HG03025 (cell line): ENCODE measurements around the gene IL22RA1.

ENCODE experiments used
- ATAC-seq: cut with Tn5 transposase; IDR thresholded peaks from one replicate; pipeline ENCODE4 v1.9.1; 2021; ENCODE audit warnings: mild to moderate bottlenecking, moderate library complexity; ENCODE audit not compliant: unreplicated experiment, low FRiP score

IL22RA1 gene

DNA sequence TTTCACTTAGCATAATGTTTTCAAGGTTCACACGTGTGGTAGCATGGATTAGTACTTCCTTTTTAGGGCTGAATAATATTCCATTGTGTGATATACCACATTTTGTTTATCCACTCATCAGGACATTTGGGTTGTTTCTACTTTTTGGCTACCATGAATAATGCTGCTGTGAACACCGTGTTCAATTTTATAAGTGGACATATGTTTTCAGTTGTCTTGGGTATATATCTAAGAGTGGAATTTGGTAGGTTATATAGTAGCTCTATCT lies 3.8 kb downstream of the IL22RA1 start:
- no peak for ATAC-seq

DNA sequence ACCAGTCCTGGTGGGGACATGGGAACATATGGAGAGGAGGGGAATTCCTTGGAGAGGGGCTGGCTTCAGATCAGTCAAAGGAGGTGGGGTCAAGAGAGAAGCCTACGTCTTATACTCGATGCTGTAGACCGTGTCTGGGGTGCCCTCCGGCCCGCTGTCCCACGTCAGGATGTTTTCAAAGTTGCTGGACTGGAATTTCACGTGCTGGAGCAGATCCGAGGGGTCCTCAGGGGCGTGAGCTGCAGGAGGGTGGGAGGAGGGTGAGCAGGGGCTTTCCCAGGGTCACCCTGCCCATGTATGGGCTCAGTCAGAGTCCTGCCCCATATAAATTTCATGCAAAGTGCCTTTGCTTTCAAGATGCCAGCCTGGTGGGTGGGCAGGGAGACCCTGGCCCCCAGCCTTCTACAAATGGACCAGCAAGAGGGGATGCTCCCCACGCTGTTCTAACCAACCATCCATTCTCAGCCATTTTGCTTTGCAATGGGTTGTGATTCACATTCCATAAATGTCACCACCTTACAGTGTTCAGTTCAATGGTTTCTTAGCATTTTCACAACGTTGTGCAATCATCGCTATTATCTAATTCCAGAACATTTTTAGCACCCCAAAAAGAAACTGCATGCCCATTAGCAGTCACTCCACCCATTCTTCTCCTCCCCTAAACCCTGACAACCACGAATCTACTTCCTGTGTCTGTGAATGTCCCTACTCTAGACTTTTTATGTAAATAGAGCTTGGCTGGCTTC lies 4.3 kb downstream of the IL22RA1 start:
- ATAC-seq, result no peak

GRCh38 chr1:24136956-24137539 lies 5.9 kb downstream of the IL22RA1 start:
- no peak for ATAC-seq

- no peak for ATAC-seq
Measured at GRCh38 chr1:24134376-24134775, 8.6 kb downstream of the IL22RA1 start.

GRCh38 chr1:24133819-24134218 lies 9.1 kb downstream of the IL22RA1 start:
- ATAC-seq, result no peak

- ATAC-seq, result no peak
Measured at GRCh38 chr1:24130385-24130784, 12.6 kb downstream of the IL22RA1 start.

- ATAC-seq, result no peak
Measured at GRCh38 chr1:24127801-24128363, 15.1 kb downstream of the IL22RA1 start.

GRCh38 chr1:24127134-24127800 lies 15.7 kb downstream of the IL22RA1 start:
- ATAC-seq, result no peak

DNA sequence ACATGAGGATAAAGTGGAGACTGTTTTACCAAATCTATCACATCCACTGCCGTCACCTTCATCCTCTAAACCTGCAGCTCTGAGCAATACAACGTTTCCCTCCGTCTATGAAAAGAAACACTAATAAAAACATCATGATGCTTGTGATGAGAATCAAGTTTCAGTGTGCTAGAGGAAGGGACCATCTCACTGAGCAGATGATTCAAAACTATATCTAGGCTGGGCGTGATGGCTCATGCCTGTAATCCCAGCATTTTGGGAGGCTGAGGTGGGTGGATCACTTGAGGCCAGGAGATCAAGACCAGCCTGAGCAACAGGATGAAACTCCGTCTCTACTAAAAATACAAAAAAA lies 16.3 kb downstream of the IL22RA1 start:
- ATAC-seq, result no peak

DNA sequence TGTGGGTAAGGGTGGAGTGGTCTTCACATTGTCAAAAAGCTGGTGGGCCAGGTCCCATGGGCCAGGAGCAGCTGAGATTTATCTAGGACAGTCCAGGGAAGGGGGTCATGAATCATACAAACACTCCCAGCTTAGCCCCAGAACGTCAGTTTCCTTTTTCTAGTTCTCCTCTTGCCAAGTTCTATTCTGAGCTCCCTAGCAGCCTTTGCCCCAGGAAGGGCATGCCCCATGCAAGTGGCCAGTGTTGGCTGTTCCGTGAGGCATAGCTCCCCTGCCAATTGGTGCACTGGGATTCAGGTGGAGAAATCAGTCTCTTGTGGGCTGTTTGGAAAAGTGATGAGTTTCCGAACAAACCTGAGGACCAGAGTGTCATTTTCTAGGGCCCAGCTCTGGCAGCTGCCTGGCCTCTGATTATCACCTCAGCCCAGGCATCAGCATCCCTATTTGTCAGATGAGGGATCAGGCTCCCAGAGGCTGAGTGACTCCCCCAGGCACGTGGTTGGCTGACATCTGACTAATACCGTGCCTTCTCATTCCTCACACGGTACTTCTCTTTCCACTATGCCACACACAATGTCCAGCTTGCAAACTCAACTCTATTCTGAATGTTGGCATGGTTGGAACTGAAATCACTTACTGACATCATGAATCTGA lies 16.8 kb downstream of the IL22RA1 start:
- ATAC-seq, result no peak

DNA sequence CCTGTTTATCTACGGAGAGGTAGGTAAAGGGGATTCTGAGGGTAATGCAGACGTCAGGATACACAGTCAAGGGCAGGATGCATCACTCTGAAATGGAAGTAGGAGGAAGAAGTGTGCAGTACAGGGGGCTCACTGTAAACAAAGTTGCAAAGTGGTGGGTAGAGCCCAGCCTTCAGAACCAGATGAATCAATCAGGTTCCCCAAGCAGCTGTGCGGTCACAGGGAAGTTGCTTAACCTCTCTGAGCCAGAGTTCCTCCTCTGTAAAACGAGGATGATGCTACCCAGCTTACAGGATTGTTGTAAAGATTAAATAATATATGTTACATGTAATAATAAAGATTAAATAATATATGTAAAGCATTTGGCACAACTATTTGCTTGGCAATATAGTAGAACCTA lies 17.5 kb downstream of the IL22RA1 start:
- no peak for ATAC-seq

GRCh38 chr1:24124980-24125379 lies 18.0 kb downstream of the IL22RA1 start:
- no peak for ATAC-seq

DNA sequence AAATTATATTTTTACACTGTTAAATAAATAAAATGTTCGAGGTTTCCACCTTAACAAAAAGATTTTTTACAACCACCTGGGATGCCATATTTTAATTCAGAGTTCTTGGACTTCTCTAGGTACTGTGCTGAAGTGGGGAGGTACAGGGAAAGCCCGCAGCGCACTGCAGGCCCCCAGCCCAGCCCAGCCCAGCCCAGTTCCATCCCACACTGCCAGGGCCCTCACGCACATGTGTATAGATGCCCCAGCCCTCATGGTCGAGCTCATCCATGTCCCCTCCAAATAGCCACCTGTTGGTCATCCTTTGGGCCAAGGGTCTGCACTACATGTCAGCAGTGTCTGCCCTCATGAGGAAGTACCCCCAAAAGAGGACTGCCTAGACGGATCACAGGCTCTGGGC lies 19.3 kb downstream of the IL22RA1 start:
- ATAC-seq, result no peak

GRCh38 chr1:24122776-24123175 lies 20.2 kb downstream of the IL22RA1 start:
- no peak for ATAC-seq

- ATAC-seq, result no peak
Measured at GRCh38 chr1:24121406-24121805, 21.5 kb downstream of the IL22RA1 start.

DNA sequence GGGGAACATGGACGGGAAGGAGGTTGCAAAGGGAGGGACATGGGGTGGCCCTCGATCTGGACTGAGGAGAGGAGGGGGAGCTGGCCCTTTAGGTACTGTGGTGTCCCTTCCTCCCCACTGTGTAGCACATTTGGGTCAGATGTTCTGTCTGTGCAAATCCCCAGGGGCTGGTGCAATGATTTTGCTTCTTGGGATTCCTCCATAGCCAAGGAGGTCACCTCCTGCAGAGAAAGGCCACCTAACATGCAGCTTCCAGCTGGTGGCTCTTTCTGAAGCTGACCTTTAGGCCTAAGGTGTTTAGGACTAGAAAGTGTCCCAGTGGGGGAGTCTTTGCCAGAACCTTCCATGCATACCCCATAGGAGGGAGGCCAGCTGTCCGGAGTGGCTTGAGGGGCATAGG lies 22.0 kb downstream of the IL22RA1 start:
- ATAC-seq, result no peak

- ATAC-seq, result no peak
Measured at GRCh38 chr1:24119859-24120756, 22.8 kb downstream of the IL22RA1 start.

DNA sequence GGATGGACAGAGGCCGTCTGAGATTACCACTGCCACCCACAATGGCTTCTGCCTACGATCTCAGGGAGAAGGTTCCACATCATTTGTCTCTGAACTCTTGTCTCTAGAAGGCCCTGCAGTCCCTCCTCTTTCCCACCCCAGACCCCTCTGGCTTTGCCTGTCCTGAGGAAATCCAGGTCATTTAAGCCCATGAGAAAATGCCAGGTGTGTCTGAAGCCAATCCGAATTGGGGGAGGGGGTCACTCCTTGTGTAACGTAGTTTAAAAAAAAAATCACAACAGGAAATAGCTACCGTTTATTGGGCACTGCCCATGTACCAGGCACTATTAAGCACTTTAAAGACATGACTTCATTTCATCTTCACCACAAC lies 23.5 kb downstream of the IL22RA1 start:
- no peak for ATAC-seq

GRCh38 chr1:24118410-24119242 lies 24.3 kb downstream of the IL22RA1 start:
- ATAC-seq, result no peak
